Caco-2 (cell line): ENCODE results near the gene IL31. TPM values are rescaled to one million over a fixed set of nuclear protein-coding genes. Genes with fewer than 3 reads are reported as not detected.

Source experiments
- BruUV-seq: library from RNA; stranded (reverse); fragments of 400-500 nt; replicated peaks from 2 replicates; lab custom pipeline; 2021; lab: Mats Ljungman, UMichigan
- CTCF ChIA-PET: fragments of 300-600 bp; sonication (Branson Sonifier 250); formaldehyde crosslinking; loops from one replicate; lab custom pipeline; 2022; ENCODE audit warnings: antibody characterized with exemption; lab: Charles Lee
- POLR2A ChIA-PET: fragments of 300-600 bp; sonication (Branson Sonifier 250); formaldehyde crosslinking; loops from one replicate; lab custom pipeline; 2022; ENCODE audit warnings: antibody characterized with exemption; lab: Charles Lee
- DNase-seq, 2 experiments: peaks; one replicate each; pipeline versions ENCODE4 v3.0.0 to v3.0.0-alpha.2; 2020 to 2022
- H3K27me3 ChIP-seq: replicated peaks from 2 replicates; pipeline ENCODE4 v1.6.0; 2011; ENCODE audit warnings: low read length; ENCODE audit not compliant: control insufficient read depth, insufficient read depth
- H3K36me3 ChIP-seq: 2 replicates; pipeline ENCODE4 v1.5.1; 2011; ENCODE audit warnings: low read length; ENCODE audit not compliant: control insufficient read depth, insufficient read depth
- H3K4me1 ChIP-seq: fragments of 250-450 bp; sonication (Bioruptor Pico); 2 replicates; pipeline ENCODE4 v1.5.1; 2020; ENCODE audit warnings: mild to moderate bottlenecking
- H3K4me3 ChIP-seq: 2 replicates; pipeline ENCODE4 v1.5.1; 2011; ENCODE audit warnings: low read depth, mild to moderate bottlenecking, control low read depth, low read length
- H3K9me3 ChIP-seq: fragments of 250-450 bp; sonication (Bioruptor Pico); 2 replicates; pipeline ENCODE4 v1.5.1; 2020; ENCODE audit warnings: mild to moderate bottlenecking, moderate library complexity
- H3K27ac Mint-ChIP-seq: one replicate; pipeline ENCODE4 v1.8.0; 2022; ENCODE audit warnings: mixed read lengths; ENCODE audit not compliant: unreplicated experiment
- H3K27me3 Mint-ChIP-seq: one replicate; pipeline ENCODE4 v1.8.0; 2022; ENCODE audit warnings: mixed read lengths; ENCODE audit not compliant: insufficient read depth, unreplicated experiment
- H3K36me3 Mint-ChIP-seq: one replicate; pipeline ENCODE4 v1.8.0; 2022; ENCODE audit warnings: mild to moderate bottlenecking, mixed read lengths; ENCODE audit not compliant: insufficient read depth, unreplicated experiment
- H3K4me1 Mint-ChIP-seq: one replicate; pipeline ENCODE4 v1.8.0; 2022; ENCODE audit warnings: low read depth, mixed read lengths; ENCODE audit not compliant: unreplicated experiment
- H3K4me3 Mint-ChIP-seq: one replicate; pipeline ENCODE4 v1.8.0; 2022; ENCODE audit warnings: mild to moderate bottlenecking, moderate library complexity, mixed read lengths; ENCODE audit not compliant: unreplicated experiment
- H3K9me3 Mint-ChIP-seq: one replicate; pipeline ENCODE4 v1.8.0; 2022; ENCODE audit warnings: mixed read lengths; ENCODE audit not compliant: unreplicated experiment
- intact Hi-C: fragments of 100-400 bp; cut with micrococcal nuclease; formaldehyde crosslinking; loops from one replicate; pipeline ENCODE4 v1.10.0; 2022; ENCODE audit not compliant: unreplicated experiment
- total RNA-seq: library from RNA; stranded (reverse); gene quantifications from 2 replicates; pipeline ENCODE4 v1.2.3, GENCODE V29; 2022
- TF ChIP-seq, protein P1 (sequence below), 2 experiments: fragments of 200-600 bp in 1 of 2; IDR thresholded peaks; 1 replicate in 1 of 2; 2 replicates in 1 of 2; pipeline versions ENCODE4 v1.5.1 to v1.8.0; 2011 to 2022; ENCODE audit warnings: antibody characterized with exemption in 1 of 2, control low read depth in 1 of 2, inconsistent platforms in 1 of 2, low read depth in 1 of 2, low read length in 1 of 2, mild to moderate bottlenecking in 1 of 2, moderate library complexity in 1 of 2; ENCODE audit not compliant: insufficient read depth in 1 of 2, severe bottlenecking in 1 of 2, unreplicated experiment in 1 of 2

Gene IL31
- total RNA-seq, 1 experiment from 2014 or later = not detected

DNA sequence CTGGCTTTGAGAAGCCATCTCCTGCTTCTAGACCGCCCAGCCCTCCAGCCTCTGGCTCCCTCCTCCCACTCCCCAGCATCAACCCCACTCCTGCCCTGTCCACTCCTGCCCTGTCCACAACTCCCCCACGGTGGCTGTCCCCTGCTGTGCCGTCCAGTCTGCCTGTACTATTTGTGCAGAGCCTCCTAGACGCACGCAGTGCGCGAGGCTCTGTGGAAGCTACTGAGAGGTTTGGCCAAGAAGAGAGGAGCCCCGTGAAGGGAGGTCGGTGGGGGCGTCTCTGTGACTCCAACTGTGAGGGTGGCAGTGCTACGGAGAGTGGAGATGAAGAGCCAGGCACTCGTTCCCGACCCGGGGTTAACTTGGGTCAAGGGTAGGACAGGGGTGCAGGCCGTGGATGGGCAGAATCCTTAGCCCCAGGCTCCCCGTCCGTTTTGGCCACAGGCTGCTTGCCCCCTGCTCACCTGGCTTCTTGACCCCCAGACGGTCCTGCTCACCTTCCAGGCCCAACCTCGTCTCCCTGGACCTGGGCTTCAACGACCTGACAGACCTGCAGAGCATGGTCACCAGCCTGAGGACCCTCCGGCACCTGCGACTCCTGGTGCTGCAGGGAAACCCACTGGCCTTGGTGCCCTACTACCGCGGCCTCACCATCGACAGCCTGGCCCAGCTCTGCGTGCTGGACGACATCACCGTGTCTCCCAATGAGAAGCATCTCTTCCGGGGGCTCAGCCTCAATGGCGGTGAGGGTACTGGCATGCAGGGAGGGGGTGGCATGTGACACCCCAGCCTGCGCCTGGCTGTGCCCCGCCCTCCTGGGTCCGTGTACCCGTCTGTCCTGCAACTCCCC, 15.8 kb upstream of the IL31 start:
- no peaks in the 10 kb centered on the region for H3K9me3 Mint-ChIP-seq
- DNase-seq = no peak
- intact Hi-C loops = loop anchor here (2.0 kb wide), 1 partner anchor 135 kb away; no protein-coding TSS in a partner anchor
- POLR2A ChIA-PET = interaction anchor here (0.6 kb wide), 1 partner anchor 31 kb away, joined by 3 read pairs; no protein-coding TSS in a partner anchor
- H3K4me1 Mint-ChIP-seq = no peaks in the 10 kb centered on the region
- no TSS peak for BruUV-seq
- no peak overlapping the region for H3K4me3 ChIP-seq
- TF ChIP-seq, protein P1, sequence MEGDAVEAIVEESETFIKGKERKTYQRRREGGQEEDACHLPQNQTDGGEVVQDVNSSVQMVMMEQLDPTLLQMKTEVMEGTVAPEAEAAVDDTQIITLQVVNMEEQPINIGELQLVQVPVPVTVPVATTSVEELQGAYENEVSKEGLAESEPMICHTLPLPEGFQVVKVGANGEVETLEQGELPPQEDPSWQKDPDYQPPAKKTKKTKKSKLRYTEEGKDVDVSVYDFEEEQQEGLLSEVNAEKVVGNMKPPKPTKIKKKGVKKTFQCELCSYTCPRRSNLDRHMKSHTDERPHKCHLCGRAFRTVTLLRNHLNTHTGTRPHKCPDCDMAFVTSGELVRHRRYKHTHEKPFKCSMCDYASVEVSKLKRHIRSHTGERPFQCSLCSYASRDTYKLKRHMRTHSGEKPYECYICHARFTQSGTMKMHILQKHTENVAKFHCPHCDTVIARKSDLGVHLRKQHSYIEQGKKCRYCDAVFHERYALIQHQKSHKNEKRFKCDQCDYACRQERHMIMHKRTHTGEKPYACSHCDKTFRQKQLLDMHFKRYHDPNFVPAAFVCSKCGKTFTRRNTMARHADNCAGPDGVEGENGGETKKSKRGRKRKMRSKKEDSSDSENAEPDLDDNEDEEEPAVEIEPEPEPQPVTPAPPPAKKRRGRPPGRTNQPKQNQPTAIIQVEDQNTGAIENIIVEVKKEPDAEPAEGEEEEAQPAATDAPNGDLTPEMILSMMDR (IDR thresholded peaks at IDR 0.05; ENCODE audit: insufficient read depth in 1 of 2, low read depth in 1 of 2, low read length in 1 of 2, severe bottlenecking in 1 of 2, unreplicated experiment in 1 of 2) = no peak
- H3K36me3 Mint-ChIP-seq = no peaks in the 10 kb centered on the region
- no peak overlapping the region for H3K4me3 Mint-ChIP-seq
- CTCF ChIA-PET = interaction anchor here (0.7 kb wide), 1 partner anchor 33 kb away, joined by 4 read pairs; no protein-coding TSS in a partner anchor
- H3K27ac Mint-ChIP-seq = no peak overlapping the region
- no peaks in the 10 kb centered on the region for H3K36me3 ChIP-seq
- no peaks in the 10 kb centered on the region for H3K27me3 ChIP-seq
- H3K4me1 ChIP-seq = no peaks in the 10 kb centered on the region
- no peaks in the 10 kb centered on the region for H3K27me3 Mint-ChIP-seq
- no peaks in the 10 kb centered on the region for H3K9me3 ChIP-seq

DNA sequence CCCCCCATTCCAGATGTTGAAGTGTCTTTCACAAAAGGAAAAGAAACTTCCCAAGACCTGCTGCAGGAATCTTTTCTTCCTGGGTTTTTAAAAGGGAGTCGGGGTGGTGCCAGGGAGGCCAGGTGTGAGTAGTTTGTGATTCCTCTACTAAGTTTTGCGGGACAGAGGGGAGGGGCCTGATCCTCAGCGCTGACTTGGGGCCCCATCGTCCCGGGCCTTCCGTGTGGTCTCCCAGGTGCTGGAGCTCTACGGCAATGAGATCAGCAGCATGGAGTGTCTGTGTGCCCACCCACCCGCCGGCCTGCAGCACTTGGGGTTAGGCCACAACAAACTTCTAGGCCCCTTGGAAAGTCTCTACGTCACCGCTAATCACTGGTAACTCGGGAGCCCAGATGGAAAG, 13.4 kb upstream of the IL31 start:
- Mint-ChIP-seq H3K4me1 (no peaks in the 10 kb centered on the region), H3K27ac (no peak overlapping the region), H3K36me3 (no peaks in the 10 kb centered on the region), H3K9me3 (no peaks in the 10 kb centered on the region), H3K4me3 (no peak overlapping the region), H3K27me3 (no peaks in the 10 kb centered on the region)
- TF ChIP-seq, protein P1 (IDR thresholded peaks at IDR 0.05; ENCODE audit: insufficient read depth in 1 of 2, low read depth in 1 of 2, low read length in 1 of 2, severe bottlenecking in 1 of 2, unreplicated experiment in 1 of 2) = no peak
- Histone ChIP-seq H3K36me3 (no peaks in the 10 kb centered on the region), H3K4me3 (no peak overlapping the region), H3K4me1 (no peaks in the 10 kb centered on the region), H3K9me3 (no peaks in the 10 kb centered on the region), H3K27me3 (no peaks in the 10 kb centered on the region)
- ChIA-PET CTCF (no interaction called here), POLR2A (no interaction called here)
- intact Hi-C loops = no loop called here
- BruUV-seq = no TSS peak
- DNase-seq = no peak

DNA sequence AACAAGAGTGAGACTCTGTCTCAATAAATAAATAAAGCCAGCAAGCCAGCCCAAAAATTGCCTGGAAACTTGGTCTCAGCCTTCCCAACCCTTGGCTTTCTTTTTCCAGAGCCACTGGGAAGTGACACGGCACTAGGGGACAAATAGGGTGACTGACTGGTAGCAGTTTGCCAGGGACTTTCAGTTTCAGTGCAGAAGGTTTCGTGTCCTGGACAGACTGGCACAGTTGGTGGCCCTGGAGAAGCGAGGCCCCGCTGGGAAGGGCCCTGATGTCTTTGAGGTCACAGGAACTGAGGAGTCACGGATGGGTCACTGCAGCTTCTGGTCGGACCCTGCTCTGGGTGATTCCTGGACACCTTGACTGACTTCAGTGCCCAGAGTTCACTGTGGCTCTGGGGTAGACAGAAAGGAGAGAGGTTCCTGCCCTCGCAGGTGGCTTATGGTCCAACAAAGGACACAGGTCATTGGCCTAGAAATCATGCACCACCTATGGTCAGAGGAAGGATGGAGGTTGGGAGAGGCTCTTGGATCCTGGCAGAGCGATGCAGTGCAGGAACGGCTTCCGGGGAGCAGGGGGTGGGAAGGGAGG, 11.6 kb upstream of the IL31 start:
- no peak overlapping the region for H3K27ac Mint-ChIP-seq
- H3K4me3 Mint-ChIP-seq = no peak overlapping the region
- no peaks in the 10 kb centered on the region for H3K27me3 Mint-ChIP-seq
- Histone ChIP-seq H3K9me3 (no peaks in the 10 kb centered on the region), H3K4me3 (no peak overlapping the region), H3K27me3 (no peaks in the 10 kb centered on the region), H3K36me3 (no peaks in the 10 kb centered on the region), H3K4me1 (no peaks in the 10 kb centered on the region)
- no peaks in the 10 kb centered on the region for H3K4me1 Mint-ChIP-seq
- TF ChIP-seq, protein P1 (IDR thresholded peaks at IDR 0.05; ENCODE audit: insufficient read depth in 1 of 2, low read depth in 1 of 2, low read length in 1 of 2, severe bottlenecking in 1 of 2, unreplicated experiment in 1 of 2) = no peak
- DNase-seq = no peak
- intact Hi-C loops = no loop called here
- no peaks in the 10 kb centered on the region for H3K36me3 Mint-ChIP-seq
- ChIA-PET POLR2A (no interaction called here), CTCF (no interaction called here)
- BruUV-seq = no TSS peak
- no peaks in the 10 kb centered on the region for H3K9me3 Mint-ChIP-seq
